GM19455 (cell line): ENCODE measurements around the gene CSNK2A1.
"Not testable (repeated sequence)": the region's sequence is repeated elsewhere in the genome, so short reads cannot be mapped to it uniquely, and the experiment has no call there.

Source experiments
- ATAC-seq: cut with Tn5 transposase; IDR thresholded peaks from one replicate; pipeline ENCODE4 v1.9.1; 2021; ENCODE audit not compliant: unreplicated experiment

CSNK2A1 gene

DNA sequence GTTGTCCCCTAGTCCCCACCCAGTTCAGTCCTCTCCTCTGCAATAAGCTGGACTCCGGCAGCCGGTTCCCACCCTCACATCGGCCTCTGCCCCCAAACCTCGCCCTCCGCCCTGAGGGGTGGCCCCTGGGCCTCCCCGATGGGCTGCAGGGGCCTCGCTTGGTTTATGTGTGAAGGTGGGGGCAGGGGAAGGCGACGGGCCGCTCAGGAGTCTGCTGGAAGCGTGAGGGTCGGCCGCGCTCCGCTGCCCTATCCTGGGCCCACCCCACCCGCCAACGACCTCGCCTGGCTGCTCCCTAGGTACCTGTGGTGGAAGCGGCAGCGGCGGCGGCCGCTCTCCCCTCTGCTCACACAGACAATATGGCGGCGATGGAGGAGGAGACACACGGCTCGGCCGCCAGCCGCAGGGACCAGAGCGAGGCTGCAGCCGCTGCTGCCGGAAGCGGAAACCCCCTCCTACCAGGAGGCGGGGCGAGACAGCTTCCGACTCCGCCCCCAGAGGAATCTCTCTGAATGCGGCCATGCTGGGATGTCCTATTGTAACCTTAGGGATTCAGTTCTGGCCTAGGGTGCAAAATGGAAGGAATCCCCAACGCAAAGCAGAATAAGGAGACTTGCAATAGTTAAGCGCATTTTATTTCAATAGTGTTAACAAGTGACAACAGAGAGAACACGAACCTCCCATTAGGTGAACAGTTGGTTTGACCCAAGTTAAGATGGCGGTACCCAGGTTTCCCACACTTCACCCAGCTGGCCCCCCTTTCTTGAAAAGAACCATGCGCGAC lies at the start of gene CSNK2A1:
CSNK2A1 (minus strand) TSS at position 422 of the 784 bp plus-strand sequence. CDS start 35,239 bp downstream, outside the sequence.
- peak; percentile 91 for ATAC-seq

DNA sequence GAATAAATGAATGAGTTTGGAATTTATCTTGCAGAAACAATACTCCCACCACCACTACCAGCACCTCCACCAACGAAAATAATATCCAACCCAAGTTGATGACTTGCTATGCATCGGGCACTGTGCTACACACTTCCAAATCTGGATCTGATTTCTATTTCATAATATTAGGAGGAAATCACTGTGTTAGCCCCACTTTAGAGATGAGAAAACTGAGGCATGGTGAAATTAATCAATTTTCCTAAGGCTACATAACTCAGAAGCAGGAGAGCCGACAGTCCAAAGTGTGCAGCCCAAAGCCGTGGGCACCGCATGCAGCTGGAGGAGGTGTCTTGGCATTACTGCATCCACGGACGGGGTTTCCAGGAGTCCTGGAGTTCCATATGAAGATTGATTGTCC lies 48.9 kb upstream of the CSNK2A1 start:
- no peak for ATAC-seq

DNA sequence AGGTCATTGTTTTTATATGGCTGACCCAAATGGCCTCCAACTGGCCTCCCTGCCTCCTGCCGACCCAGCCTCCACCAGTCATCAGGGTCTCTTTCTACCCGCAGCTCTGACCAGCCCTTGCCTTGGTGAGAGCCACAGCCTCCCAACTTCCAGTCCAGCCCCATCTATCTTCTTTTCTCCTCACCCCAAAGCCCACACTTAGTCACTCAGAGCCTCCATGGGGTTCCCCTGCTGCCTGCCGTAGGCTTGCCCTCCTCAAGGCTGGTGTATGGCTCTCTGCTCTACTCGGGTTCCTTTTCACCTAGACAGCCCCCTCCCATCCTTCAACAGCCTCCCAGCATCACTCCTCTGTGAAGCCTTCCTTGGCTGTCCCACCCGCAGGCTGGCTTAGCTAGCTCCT lies 48.4 kb upstream of the CSNK2A1 start:
- ATAC-seq = no peak

DNA sequence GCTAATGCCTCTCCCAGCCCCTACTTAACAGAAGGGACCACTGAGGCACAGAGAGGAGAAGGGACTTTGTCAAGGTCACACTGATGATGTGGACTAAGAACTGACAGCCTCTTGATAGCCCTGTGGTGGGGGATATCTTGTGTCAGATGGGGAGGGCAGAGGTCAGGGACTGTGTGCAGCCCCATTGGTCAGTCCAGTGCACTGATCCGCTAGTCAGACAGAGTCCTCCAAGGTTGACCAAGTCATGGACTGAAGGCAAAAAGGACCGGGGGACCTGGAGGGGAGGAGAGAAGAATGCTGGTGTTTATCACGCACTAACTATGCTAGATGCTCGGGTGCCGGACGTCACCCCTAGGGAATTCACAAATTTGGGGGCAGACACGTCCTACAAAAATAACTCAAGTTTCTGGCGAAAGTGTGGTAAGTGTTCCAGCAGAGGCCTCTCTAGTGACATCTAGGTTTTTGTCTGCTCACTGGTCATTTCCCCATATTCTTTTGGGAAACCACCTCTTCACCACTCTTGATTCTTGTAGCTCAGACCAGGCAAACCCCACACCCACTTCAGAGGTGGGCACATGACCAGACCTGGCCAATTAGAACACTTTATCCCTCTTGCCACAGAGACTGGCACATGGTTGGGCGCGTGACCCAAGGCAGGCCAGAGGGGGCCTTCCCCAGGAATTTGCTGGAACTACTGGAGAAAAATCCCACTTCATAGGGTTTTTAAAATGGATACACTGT lies 45.5 kb upstream of the CSNK2A1 start:
- ATAC-seq = peak; percentile 59

DNA sequence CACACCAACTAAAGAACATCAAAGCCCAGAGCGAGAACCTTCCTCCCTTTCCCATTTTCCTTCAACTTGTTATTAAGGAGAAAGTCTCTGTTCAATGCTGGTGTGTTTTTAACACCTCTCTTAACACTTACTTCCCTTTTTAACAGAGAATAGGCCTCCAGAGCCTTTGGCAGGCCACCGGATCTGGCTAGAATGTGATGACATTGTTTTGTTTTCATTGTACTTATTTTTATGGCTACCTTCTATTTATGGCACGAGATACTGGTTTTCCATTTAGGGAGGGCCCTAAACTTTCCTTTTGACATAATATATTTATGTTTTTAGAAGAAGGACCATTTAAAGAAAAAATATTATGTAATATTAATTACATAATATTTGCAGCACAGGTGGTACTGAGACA lies 44.9 kb upstream of the CSNK2A1 start:
- ATAC-seq = no peak

DNA sequence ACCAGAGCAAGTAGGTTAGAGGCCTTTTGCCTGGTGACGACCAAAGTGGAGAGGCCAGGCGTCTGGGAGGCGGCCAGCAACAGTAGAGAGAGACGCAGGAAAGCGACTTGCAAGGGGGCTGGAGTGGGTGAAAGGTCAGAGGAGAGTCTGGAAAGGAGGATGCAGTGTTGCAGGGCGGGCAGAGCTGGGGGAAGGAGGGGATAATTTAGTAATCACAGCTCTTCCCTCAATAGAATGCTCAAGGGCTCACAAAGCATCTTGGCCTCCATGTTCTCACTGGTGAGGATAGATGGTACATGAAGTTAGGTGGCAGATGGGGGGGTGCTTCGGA lies 41.3 kb upstream of the CSNK2A1 start:
- ATAC-seq = no peak

DNA sequence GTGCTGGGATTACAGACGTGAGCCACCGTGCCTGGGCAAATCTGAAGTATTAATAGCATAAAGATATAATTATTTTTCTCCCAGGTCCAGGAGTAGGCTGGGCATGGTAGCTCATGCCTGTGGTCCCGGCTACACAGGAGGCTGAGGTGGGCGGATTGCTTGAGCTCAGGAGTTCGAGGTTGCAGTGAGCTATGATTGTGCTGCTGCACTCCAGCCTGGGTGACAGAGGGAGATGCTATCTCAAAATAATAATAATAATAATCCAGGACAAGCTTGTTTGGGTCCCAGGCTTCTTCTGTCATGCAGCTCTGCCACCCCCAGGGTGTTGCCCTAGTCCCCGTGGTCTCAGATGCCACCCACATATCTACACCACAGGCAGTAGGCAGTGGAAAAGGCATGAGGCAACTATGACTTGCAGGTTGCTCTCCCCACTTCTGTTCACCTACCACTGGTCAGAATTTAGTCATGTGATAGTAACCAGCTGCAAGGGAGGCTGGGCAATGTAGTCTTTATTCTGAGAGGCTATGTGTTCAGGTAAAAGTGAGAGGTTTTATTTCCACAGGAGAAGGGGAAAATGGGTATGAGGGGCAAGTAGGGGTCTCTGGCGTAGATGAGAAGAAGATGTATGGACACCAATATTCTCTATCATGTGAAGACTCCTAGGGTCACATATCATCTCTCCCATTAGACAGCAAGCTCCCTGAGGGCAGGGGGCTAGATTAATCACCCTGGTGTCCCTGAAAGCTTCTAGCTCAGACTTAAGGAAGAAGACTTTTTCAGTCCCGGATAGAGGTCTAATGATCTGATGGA lies 40.8 kb upstream of the CSNK2A1 start:
- ATAC-seq = no peak

DNA sequence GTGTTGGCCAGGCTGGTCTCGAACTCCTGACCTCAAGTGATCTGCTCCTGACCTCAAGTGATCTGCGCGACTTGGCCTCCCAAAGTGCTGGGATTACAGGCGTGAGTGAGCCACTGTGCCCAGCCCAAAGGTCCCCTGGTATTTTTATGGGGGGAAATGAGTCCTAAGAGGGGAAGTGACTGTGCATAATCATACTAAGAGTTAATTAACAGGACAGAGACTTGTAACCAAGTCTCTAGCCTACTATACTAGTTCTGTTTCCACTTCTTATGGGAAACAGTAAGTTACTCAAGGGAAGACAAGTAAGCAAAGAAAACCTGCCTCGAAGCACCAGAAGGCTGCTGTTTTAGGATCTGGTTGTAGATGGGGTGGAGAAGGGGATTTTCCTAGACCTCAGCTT lies 38.6 kb upstream of the CSNK2A1 start:
- ATAC-seq = no peak

DNA sequence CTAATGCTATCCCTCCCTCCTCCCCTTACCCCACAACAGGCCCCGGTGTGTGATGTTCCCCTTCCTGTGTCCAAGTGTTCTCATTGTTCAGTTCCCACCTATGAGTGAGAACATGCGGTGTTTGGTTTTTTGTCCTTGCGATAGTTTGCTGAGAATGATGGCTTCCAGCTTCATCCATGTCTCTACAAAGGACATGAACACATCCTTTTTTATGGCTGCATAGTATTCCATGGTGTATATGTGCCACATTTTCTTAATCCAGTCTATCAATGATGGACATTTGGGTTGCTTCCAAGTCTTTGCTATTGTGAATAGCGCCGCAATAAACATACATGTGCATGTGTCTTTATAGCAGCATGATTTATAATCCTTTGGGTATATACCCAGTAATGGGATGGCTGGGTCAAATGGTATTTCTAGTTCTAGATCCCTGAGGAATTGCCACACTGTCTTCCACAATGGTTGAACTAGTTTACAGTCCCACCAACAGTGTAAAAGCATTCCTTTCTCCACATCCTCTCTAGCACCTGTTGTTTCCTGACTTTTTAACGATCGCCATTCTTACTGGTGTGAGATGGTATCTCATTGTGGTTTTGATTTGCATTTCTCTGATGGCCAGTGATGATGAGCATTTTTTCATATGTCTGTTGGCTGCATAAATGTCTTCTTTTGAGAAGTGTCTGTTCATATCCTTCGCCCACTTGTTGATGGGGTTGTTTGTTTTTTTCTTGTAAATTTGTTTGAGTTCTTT lies 35.5 kb upstream of the CSNK2A1 start:
- not testable (repeated sequence) for ATAC-seq

DNA sequence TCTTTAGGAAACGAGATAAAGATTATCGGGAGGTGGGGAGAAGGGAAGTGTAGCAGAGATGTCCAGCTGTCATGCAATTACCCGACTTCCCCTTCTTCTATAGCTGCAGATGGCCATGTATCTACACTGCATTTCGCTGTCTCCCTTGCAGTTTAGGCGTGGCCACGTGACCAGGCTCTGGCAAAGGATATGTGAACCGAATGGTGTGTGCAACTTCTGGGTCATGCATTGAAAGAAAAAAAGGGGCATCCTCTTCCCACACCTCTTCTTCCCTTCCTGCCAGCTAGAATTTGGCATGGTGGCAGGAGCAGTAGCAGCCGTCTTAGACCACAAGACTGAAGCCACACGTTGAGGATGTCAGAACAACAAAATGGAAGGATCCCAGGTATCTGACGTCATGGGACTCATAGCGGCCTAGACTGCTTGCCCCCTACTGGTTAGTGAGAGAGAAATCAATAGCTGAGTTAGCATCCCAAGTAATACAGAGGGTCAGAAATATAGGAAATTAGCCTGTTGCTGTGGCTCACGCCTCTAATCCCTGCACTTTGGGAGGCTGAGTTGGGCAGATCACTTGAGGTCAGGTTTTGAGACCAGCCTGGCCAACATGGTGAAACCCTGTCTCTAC lies 33.7 kb upstream of the CSNK2A1 start:
- no peak for ATAC-seq

DNA sequence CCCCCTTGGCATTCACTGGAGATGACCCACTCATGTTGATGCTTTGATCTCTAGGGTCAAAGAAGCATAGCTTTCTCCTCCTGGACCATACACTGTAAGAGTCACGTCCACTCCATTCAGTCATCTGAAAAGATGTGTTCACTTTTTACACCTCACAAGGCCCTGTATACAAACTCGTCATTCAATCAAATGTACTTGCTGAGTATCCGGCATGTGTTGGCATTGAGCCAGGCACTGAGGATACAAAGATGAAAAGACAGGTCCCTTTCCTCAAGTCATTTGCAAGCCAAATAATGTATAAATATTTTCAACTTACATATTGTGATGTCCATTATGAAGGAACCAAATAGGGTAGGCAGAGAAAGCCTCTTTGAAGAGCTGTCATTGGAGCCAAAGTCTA lies 32.6 kb upstream of the CSNK2A1 start:
- ATAC-seq = no peak

DNA sequence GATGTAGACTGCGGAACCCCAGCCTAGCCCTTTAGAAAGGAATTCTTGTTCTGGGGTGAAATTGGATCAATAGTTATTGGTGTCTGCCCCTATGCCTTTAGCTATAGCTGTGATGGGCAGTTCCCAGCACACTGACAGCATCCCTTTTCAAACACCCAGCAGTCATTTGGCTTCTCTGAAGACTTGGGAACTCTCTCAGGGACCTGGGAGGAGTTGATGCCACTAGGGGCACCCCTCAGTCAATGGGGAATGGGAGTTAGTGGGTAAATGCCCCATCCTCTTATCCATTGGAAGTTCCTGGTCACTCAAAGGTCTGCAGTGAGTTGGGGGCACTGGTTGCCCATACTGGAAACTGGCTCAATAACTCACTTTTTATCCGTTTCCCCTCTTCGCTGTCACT lies 31.6 kb upstream of the CSNK2A1 start:
- ATAC-seq = no peak

DNA sequence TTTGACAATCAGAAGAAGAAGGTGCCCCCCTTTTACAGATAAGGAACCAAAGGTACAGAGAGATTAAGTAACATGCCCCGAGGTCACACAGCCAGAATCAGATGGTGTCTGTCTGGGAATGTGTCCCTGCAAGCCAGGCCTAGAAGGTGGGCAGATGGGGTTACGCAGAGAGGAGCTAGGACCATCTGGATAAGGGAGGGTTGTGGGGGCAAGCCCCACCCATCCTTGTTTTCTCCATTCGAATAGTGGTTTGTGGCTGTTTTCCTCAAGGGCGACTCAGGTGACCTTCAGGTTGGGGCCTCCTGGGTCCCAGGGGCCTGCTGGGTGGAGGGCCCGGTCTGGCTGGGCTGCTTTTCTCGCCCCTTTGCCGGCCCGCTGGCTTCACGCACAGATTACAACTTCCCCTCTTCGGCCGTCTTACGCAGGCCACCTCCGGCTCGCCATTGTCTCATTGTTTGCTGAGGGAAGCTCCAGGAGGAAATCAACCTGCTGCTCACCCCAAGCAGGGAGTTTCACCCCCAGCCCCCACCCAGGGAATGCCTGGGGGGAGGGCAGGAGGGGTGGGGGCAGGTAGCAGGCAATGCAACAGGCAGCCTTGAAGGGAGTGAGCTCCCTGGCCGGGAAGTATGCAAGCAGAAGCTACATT lies 30.8 kb upstream of the CSNK2A1 start:
- no peak for ATAC-seq

DNA sequence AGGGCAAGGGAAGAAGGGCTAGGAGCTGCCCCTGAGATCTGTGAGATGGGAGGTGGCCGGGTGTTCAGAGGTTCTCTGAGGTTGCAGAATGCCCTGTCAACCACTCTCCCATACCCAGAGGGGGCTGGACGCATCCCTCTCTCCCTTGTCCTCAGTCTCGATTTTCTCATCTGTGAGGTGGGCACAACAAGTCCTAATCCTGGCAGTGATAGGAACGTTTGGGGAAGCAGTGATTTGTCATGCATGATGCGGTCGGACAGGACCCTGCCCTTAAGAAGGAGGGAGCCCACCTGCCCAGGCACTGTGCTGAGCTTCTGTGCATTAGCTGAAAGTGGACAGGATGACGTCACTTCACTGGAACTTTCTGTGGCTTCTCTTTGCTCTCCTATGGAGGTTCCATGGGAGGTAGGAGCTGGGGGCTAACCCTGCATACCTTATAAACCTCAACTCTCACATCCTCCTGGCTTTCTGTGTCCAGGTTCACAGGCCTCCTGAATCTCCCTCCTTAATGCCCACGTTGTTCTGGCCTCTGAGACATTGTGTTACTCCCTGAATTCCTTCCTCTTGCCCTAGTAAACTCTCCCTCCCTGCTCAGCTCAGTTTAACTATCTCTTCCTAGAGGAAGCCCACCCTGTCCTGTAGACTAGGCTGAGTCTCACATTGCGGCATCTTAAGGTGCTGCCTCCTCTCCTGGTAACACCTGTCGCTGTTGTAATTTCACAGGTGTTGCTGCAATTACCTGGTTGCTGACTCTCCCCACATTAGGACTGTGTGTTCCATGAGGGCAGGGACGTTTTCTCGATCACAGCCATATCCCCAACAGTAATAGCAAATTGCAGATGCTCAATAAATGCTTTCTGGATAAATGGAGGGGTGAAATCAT lies 30.1 kb upstream of the CSNK2A1 start:
- no peak for ATAC-seq

DNA sequence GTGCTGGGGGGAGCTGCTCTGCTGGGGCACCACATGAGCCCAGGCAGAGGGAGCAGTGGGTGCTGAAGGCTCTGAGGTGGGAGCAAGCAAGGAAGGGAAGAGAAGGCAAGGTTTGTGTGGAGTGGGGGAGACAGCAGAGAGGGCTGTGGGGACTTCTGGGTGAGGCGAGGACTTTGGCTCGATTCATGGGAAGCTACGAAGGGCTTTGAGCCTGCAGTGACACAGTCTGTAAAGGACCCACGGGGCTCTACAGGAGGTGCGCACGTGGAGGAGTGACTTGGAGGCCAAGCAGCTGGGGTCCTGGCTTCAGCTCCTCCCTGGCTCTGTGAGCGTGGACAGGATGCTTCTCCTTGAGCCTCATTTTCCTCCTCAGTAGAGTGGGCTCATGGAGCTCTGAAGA lies 29.1 kb upstream of the CSNK2A1 start:
- no peak for ATAC-seq

DNA sequence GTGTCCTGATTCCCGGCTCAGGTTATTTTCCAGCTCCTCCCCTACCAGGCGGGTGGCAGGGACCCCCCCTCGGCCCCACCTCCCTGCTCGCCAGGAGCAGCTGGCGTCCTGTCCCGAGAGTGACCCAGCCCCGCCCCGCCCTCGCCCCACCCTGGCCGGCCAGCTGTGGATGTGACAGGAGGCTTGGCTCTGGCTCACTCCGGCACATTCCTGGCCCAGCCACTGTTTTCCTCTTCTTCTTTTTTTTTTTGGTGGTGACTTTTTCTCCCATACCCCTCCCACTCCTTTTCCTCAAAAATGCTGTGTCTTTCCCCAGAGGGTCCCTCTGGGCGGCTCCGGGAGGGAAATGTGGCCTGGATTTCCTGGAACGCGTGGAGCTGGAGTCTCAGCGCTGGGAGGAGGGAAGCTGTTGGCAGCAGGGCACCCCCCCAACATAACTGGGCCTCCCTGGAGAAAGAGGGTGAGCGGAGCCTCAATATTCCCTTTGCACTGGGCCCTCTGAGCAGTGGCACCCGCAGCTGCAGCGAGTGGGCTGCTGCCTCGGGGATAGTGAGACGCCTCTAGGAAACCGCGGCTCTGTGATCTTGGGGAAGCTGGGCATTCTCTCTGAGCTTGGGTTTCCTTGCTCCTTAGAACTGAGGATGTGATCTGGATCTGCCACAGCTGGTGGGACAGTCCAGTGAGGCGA lies 28.3 kb upstream of the CSNK2A1 start:
- no peak for ATAC-seq

DNA sequence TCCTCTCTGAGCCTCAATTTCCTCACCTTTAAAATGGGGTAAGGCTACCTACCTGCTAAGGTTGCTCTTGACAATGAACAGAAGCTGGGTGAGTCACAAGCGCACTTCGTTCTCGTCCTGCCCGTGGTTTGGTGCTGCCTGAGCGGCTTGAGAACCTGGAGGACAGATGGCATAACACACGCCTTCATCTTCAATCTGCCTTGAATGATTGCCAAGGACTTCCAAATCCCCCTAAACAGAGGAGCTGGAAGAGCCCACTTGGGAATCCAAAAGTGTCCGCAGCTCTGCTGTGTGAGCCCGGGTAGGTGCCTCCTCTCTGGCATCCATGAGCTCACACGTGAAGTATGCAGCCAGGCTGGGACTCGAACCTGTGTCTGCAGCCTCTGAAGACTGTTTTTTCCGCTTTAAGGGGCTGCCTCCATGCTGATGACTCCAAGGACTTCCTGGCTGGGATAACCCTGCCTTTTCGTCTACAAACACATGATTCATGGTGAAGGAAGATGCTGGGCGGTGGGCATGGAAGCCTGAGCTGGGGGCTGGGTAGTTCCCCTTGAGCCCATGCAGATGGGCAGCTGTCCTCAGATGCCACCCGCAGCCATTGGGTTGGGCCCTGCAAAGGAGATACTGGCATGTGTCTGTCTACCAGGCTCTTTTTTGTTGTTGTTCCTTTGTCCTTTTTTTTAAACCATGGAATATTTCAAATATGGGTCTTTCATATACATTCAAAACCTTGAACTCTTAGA lies 25.3 kb upstream of the CSNK2A1 start:
- ATAC-seq = no peak

DNA sequence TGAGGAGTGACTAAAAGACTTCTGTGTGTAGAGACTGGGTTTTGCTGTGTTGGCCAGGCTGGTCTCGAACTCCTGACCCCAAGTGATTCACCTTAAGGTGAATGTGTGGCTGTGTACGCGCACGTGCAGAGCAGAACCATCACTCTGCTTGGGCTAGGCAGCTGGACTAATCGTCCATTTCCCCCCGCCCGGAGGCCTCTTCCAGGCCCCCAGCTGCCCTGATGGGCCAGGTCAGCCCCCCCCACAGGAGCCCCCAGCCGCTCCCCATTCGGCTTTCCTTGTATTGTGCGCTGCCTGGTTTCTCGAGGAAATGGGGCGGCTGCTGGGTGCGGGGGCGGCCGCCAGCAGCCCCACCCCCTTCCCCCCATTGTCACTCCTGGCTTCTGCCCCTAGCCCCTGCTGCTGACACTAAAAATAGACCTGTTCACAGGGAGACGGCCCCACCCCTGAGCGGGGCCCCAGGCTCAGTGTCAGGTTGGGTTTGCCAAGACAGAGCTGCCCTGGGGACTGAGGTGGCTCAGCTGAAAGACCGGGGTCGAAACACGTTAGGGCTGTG lies 24.6 kb upstream of the CSNK2A1 start:
- no peak for ATAC-seq
